CD4-positive, alpha-beta T cell (primary cell): ENCODE data around the gene FLG2. TPM values are rescaled to one million over a fixed set of nuclear protein-coding genes. Genes with fewer than 3 reads are reported as not detected.

Source experiments
- ATAC-seq: fragments of 200-7000 bp; cut with Tn5 transposase; one replicate; pipeline ENCODE4 v1.10.0; 2022; ENCODE audit warnings: mild to moderate bottlenecking; ENCODE audit not compliant: poor library complexity
- CTCF ChIA-PET: fragments of 350-600 bp; sonication (Branson Sonifier 250); formaldehyde crosslinking; loops from one replicate; lab custom pipeline; 2021; ENCODE audit warnings: antibody characterized with exemption, inconsistent platforms; lab: Charles Lee
- POLR2A ChIA-PET: fragments of 350-600 bp; sonication (Branson Sonifier 250); formaldehyde crosslinking; loops from one replicate; lab custom pipeline; 2021; ENCODE audit warnings: antibody characterized with exemption, inconsistent platforms; lab: Charles Lee
- DNase-seq, 14 experiments: peaks; one replicate each; pipeline ENCODE4 v3.0.0-alpha.2; 2013 to 2020; ENCODE audit warnings: mixed read lengths in 2 of 14
- H3K27ac ChIP-seq, 2 donors: one replicate each; pipeline versions ENCODE4 v1.5.1 to v1.7.0; 2013; ENCODE audit warnings: low read length in 2 of 2, low read depth in 1 of 2, mild to moderate bottlenecking in 1 of 2
- H3K27me3 ChIP-seq, 2 experiments: 1 replicate in 1 of 2; 2 replicates in 1 of 2; pipeline versions ENCODE4 v1.6.1 to v1.7.0; 2013; ENCODE audit warnings: low read length in 2 of 2, control low read depth in 1 of 2, mild to moderate bottlenecking in 1 of 2, moderate library complexity in 1 of 2; ENCODE audit not compliant: insufficient read depth in 2 of 2, control insufficient read depth in 1 of 2
- H3K36me3 ChIP-seq: one replicate; pipeline ENCODE4 v1.6.1; 2013; ENCODE audit warnings: low read length, control low read depth; ENCODE audit not compliant: insufficient read depth
- H3K4me1 ChIP-seq: one replicate; pipeline ENCODE4 v1.6.1; 2013; ENCODE audit warnings: low read length, control low read depth; ENCODE audit not compliant: insufficient read depth
- H3K4me3 ChIP-seq: one replicate; pipeline ENCODE4 v1.5.1; 2013; ENCODE audit warnings: mild to moderate bottlenecking, low read length, moderate library complexity
- H3K9me3 ChIP-seq, 2 experiments: 1 replicate in 1 of 2; 2 replicates in 1 of 2; pipeline versions ENCODE4 v1.6.1 to v1.7.0; 2013; ENCODE audit warnings: low read length in 2 of 2, mild to moderate bottlenecking in 2 of 2, control low read depth in 1 of 2, moderate library complexity in 1 of 2; ENCODE audit not compliant: control insufficient read depth in 1 of 2, insufficient read depth in 1 of 2
- H3K27ac Mint-ChIP-seq: one replicate; pipeline ENCODE4 v1.8.0; 2020; ENCODE audit warnings: mixed read lengths
- H3K27me3 Mint-ChIP-seq: one replicate; pipeline ENCODE4 v1.8.0; 2021; ENCODE audit warnings: mixed read lengths
- H3K36me3 Mint-ChIP-seq: one replicate; pipeline ENCODE4 v1.8.0; 2021; ENCODE audit warnings: low read depth, mixed read lengths
- H3K4me1 Mint-ChIP-seq: one replicate; pipeline ENCODE4 v1.8.0; 2021; ENCODE audit warnings: low read depth, mixed read lengths
- H3K4me3 Mint-ChIP-seq: one replicate; pipeline ENCODE4 v1.8.0; 2020; ENCODE audit warnings: mild to moderate bottlenecking, mixed read lengths
- H3K9me3 Mint-ChIP-seq: one replicate; pipeline ENCODE4 v1.8.0; 2020; ENCODE audit warnings: mixed read lengths
- CTCF ChIP-seq: fragments of 200-600 bp; IDR thresholded peaks from one replicate; pipeline ENCODE4 v1.8.0; 2022; ENCODE audit warnings: antibody characterized with exemption, mild to moderate bottlenecking
- intact Hi-C, 2 experiments: fragments of 100-400 bp; cut with DNase I in 1 of 2; cut with micrococcal nuclease in 1 of 2; formaldehyde crosslinking; loops; one replicate each; pipeline versions ENCODE4 v1.15.1 to v1.9.0; 2023 to 2025; cut with DNase I, micrococcal nuclease
- total RNA-seq, 174 experiments: library from RNA in 2 of 174; stranded (reverse) in 2 of 174; gene quantifications; one replicate each; pipeline ENCODE4 v1.2.3 and lab custom pipeline; 2021 to 2026

Gene FLG2
- total RNA-seq, 2 experiments from 2014 or later = not detected

- no peak overlapping the region for H3K4me3 ChIP-seq
- no peaks in the 10 kb centered on the region for H3K4me1 Mint-ChIP-seq
- H3K36me3 Mint-ChIP-seq = no peaks in the 10 kb centered on the region
- H3K4me1 ChIP-seq = no peaks in the 10 kb centered on the region
- CTCF ChIA-PET = interaction anchor here (1.0 kb wide), 1 partner anchor 10 kb away, joined by 3 read pairs; no protein-coding TSS in a partner anchor
- H3K27ac Mint-ChIP-seq = no peak overlapping the region
- no peaks in the 10 kb centered on the region for H3K27me3 Mint-ChIP-seq
- ATAC-seq (no peak), DNase-seq (no peak)
- H3K27ac ChIP-seq = no peak overlapping the region
- H3K27me3 ChIP-seq = no peaks in the 10 kb centered on the region
- TF ChIP-seq CTCF = no peak
- H3K9me3 ChIP-seq = peaks cover 0 to 3% of the 10 kb centered on the region in 2 experiments
- no peak overlapping the region for H3K4me3 Mint-ChIP-seq
- intact Hi-C loops = no loop called here
- peaks cover 1% of the 10 kb centered on the region for H3K9me3 Mint-ChIP-seq
- POLR2A ChIA-PET = no interaction called here
- no peaks in the 10 kb centered on the region for H3K36me3 ChIP-seq
Observed at GRCh38 chr1:152374451-152374850, 14.6 kb upstream of the FLG2 start.

GRCh38 chr1:152372672-152373071, 12.9 kb upstream of the FLG2 start:
- no peaks in the 10 kb centered on the region for H3K36me3 ChIP-seq
- Mint-ChIP-seq H3K36me3 (no peaks in the 10 kb centered on the region), H3K4me1 (no peaks in the 10 kb centered on the region), H3K4me3 (no peak overlapping the region), H3K9me3 (peaks cover 6% of the 10 kb centered on the region), H3K27me3 (peaks cover 6% of the 10 kb centered on the region), H3K27ac (no peak overlapping the region)
- H3K27ac ChIP-seq = no peak overlapping the region
- POLR2A ChIA-PET = no interaction called here
- TF ChIP-seq CTCF = no peak
- peaks cover 0 to 3% of the 10 kb centered on the region in 2 experiments for H3K27me3 ChIP-seq
- no peaks in the 10 kb centered on the region for H3K4me1 ChIP-seq
- CTCF ChIA-PET = no interaction called here
- intact Hi-C loops = no loop called here
- H3K9me3 ChIP-seq = peaks cover 0 to 12% of the 10 kb centered on the region in 2 experiments
- no peak overlapping the region for H3K4me3 ChIP-seq
- no peak for DNase-seq
- no peak for ATAC-seq

- no peak for DNase-seq
- Histone ChIP-seq H3K4me3 (no peak overlapping the region), H3K9me3 (peaks cover 0 to 12% of the 10 kb centered on the region in 2 experiments), H3K27me3 (peaks cover 3 to 6% of the 10 kb centered on the region in 2 experiments), H3K27ac (no peak overlapping the region), H3K4me1 (no peaks in the 10 kb centered on the region), H3K36me3 (no peaks in the 10 kb centered on the region)
- peaks cover 19% of the 10 kb centered on the region for H3K27me3 Mint-ChIP-seq
- CTCF ChIA-PET = no interaction called here
- TF ChIP-seq CTCF = no peak
- no peaks in the 10 kb centered on the region for H3K4me1 Mint-ChIP-seq
- no peak for ATAC-seq
- H3K36me3 Mint-ChIP-seq = no peaks in the 10 kb centered on the region
- POLR2A ChIA-PET = no interaction called here
- intact Hi-C loops = no loop called here
- peaks cover 6% of the 10 kb centered on the region for H3K9me3 Mint-ChIP-seq
- no peak overlapping the region for H3K4me3 Mint-ChIP-seq
- H3K27ac Mint-ChIP-seq = no peak overlapping the region
Observed at GRCh38 chr1:152367436-152367835, 7.6 kb upstream of the FLG2 start.
